ENCODE measurements around the gene SMG7. TPM values are rescaled to one million over a fixed set of nuclear protein-coding genes. Genes with fewer than 3 reads are reported as not detected.

The SMG7 gene
- total and polyA plus RNA-seq, 10 of the 15 experiments (the other 5 are each of a cell fraction or from before 2014, with no cell fraction given) = 9.5 to 65.4 (median 42.7) TPM

DNA sequence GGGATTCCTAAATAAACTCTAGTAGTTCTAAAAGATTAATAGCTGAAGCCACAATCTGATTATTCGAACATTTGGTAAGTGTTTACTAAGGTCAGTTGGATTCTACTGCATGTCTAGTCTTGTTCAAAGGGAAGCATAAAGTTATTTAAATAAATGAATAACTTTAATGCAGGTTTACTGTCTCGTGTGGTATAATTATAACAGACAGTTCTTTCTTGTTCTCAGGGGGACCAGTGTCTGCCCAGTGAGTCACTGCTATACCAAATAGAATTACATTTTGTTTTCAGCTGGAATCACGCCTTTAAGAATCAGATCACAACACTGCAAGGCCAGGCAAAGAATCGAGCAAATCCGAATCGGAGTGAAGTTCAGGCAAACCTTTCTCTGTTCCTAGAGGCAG is 45.1 kb downstream of the SMG7 start:
- ATAC-seq (no peak), FAIRE-seq (no peak), DNase-seq (ENCODE audit: low read depth, low spot score) (no peak)
- intact Hi-C loops (cut with micrococcal nuclease; ENCODE audit: unreplicated experiment) (no loop called here), in situ Hi-C loops (cut with MboI) (no loop called here)
- ChIA-PET CTCF (interaction anchor here (1.2 kb wide), 1 partner anchor 47 kb away, joined by 3 read pairs; no protein-coding TSS in a partner anchor), POLR2A (interaction anchor here (1.0 kb wide), 1 partner anchor 28 kb away, joined by 4 read pairs; no protein-coding TSS in a partner anchor), SMC1A (ENCODE audit: uncharacterized antibody, unreplicated experiment) (interaction anchor here (1.0 to 2.6 kb wide), 5 partner anchors 9 to 117 kb away, joined by 3 to 22 read pairs (median 3); no protein-coding TSS in a partner anchor), RAD21 (ENCODE audit: unreplicated experiment) (no interaction called here)
- H3K27ac ChIP-seq (ENCODE audit: control insufficient read depth, insufficient read depth) = no peak overlapping the region
- no peak overlapping the region for H3K4me3 ChIP-seq
- H3K79me2 ChIP-seq (ENCODE audit: control insufficient read depth, insufficient read depth, low read length) = peaks cover 2% of the 10 kb centered on the region; the same call in 1 of the 2 replicates
- H3K4me1 ChIP-seq (ENCODE audit: control insufficient read depth, insufficient read depth, low read length) = no peaks in the 10 kb centered on the region
- no peaks in the 10 kb centered on the region for H4K20me1 ChIP-seq (ENCODE audit: control insufficient read depth, insufficient read depth)
- no peak overlapping the region for H3K9ac ChIP-seq (ENCODE audit: control insufficient read depth, insufficient read depth, low read length)
- TF ChIP-seq GATAD2B (conservative IDR thresholded peaks at IDR 0.05; ENCODE audit: low read depth) = no peak
- no peak for TF ChIP-seq ZBTB40 (IDR thresholded peaks at IDR 0.05; ENCODE audit: borderline replicate concordance)
- no peak for TF ChIP-seq MYB (IDR thresholded peaks at IDR 0.05; ENCODE audit: borderline replicate concordance, low read depth, low read length)
- TF ChIP-seq PKNOX1 (IDR thresholded peaks at IDR 0.05) = no peak
- TF ChIP-seq FOXK2 (IDR thresholded peaks at IDR 0.05) = no peak
- no peak for TF ChIP-seq PML (IDR thresholded peaks at IDR 0.05; ENCODE audit: low read length)
- TF ChIP-seq TCF12 (IDR thresholded peaks at IDR 0.05; ENCODE audit: low read depth, low read length) = no peak
- no peak for TF ChIP-seq RB1 (IDR thresholded peaks at IDR 0.05; ENCODE audit: borderline replicate concordance)
- no peaks in the 10 kb centered on the region for H3K9me3 ChIP-seq (replicated peaks; ENCODE audit: control insufficient read depth, insufficient read depth, low read length)
- WGBS (ENCODE audit: insufficient coverage, insufficient replicate concordance, low lambda C conversion rate, missing lambda C conversion rate) = 95% methylated on average over 6 of the region's 6 CpGs
- BruUV-seq (replicated peaks) = TSS peak; percentile 4
- no peak overlapping the region for H3K4me2 ChIP-seq (ENCODE audit: control insufficient read depth, insufficient read depth)
- H2AFZ ChIP-seq (ENCODE audit: control insufficient read depth, low read depth, low read length) = no peak overlapping the region
- peaks cover 3 to 32% of the 10 kb centered on the region in 2 experiments for H3K36me3 ChIP-seq (ENCODE audit: control insufficient read depth in 2 of 2, insufficient read depth in 2 of 2, low read length in 1 of 2)
- H3K27me3 ChIP-seq (replicated peaks in 1 of 2; ENCODE audit: control insufficient read depth in 2 of 2, insufficient read depth in 2 of 2, low read length in 1 of 2) = no peaks in the 10 kb centered on the region

Measured in GM12878 (cell line).